HG03457 (cell line): ENCODE results near the gene GUCA2B.

Source experiments
- ATAC-seq: cut with Tn5 transposase; IDR thresholded peaks from one replicate; pipeline ENCODE4 v1.9.1; 2021; ENCODE audit warnings: moderate number of reproducible peaks; ENCODE audit not compliant: unreplicated experiment

GUCA2B gene

DNA sequence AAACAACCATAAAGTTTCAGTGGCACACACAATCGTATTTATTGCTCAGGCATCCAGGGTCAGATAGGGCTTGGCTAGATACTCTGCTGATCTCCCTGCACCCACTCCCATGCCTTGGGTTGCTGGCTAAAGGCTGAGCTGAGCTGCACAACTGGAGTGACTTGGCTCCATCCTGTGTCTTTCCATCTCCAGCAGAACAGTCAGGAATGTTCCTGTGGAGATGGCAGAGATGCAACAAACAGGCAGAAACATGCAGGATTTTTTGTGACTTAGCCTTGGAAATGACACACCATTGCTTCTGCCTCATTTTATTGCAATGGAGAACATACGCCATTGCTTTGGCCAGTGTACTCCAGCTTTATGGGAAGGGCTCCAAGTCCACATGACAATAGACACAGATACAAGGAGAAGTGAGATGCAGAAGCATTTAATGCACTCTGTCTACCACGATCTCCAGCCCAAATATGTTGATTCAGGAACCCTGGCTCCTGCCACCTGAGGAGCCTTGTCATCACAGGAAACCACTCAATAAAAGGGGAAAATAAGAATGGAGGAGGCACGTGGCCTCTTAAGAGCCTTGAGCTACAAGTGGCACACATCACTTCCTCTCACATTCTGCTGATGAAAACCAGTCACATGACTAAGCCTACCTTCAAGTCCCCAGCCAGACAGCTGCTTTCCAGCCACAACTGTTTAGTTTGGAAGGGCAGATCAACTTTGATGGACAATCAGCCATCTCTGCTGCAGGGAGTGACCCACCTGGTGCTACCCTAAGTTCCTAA is 10.1 kb upstream of the GUCA2B start:
- ATAC-seq = no peak

DNA sequence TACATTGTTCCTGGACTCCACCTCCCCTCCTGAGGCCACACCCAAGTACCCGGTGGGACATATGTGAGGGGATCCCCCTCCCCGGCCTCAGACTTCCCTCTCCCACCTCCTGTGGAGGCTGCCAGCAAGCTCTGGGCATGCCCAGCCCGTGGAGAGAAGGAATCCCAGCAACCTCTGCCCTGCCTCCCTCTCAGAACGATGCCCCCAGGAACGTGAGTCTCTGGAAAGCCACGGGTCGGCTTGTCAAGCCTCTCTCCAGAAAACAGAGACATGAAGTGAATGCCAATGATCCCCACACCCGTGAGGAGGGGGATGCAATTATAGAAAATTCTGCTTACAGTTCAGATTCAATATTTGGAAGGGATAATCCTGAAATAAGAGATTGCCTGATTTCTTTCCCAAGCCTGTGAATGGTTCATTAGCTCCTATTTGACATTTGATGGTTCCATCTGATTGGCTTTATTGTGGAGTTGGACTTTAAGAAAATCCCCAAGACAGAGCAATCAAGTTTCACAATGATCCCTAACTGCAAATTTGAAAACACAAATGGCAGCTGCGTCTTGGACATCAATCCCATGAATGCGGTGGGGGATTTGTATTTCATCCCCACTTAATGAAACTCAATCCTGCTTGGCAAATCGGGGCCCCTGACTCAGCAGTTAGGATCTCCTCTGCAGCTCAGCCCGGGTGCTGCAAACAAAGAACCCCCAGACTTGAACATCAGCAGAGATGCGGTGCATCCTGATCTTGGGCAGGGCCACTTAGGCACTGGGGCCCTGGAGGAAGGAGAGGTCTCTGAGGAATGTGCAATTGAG is 9.1 kb upstream of the GUCA2B start:
- no peak for ATAC-seq

DNA sequence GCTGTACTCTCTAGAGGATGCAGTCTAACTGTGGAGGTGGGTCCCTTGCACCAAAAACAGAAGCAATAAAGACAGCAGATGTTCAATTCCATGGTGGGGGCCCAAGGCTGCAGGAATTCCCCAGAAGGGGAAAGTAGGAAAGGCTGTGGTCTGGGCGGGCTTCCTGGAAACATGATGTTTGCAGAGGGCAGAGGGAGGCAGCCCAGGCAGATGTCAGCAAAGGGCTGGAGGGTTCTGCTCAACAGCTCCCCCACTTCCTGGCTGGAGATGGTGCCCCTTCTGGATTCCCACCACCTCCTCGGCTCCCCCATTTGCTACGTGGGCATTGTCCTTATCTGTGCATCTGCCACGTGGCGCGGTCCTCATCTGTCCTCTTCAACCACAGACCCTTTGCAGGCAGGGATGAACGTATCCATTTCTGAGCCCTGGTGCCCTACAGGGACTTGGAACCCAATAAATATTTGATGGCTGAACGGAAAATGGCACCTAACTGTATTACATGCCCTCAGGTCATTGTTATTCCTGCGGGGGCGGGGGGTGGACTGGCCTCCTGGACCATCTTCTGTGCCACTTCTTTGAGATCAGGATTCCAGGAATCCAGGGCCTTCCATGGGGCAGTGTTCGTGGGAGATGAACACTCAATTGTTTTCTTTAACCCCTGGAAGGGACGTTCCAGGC is 8.4 kb upstream of the GUCA2B start:
- ATAC-seq = no peak

DNA sequence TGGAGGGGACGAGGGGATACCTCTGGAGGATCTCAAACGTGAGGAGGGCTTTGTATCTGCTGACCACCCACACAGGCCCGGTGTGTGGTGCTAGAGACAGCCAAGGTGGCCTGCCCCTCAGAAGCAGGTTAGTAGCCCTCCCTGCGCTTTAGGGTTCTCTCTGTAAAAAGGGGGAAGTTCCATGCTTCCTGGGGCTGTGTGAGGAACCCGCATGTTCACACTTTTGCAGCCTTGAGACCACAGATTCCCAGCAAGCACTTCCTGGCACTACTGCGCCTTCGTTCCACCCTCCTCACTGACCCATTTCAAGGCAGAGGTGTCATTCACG is 7.9 kb upstream of the GUCA2B start:
- ATAC-seq = no peak

DNA sequence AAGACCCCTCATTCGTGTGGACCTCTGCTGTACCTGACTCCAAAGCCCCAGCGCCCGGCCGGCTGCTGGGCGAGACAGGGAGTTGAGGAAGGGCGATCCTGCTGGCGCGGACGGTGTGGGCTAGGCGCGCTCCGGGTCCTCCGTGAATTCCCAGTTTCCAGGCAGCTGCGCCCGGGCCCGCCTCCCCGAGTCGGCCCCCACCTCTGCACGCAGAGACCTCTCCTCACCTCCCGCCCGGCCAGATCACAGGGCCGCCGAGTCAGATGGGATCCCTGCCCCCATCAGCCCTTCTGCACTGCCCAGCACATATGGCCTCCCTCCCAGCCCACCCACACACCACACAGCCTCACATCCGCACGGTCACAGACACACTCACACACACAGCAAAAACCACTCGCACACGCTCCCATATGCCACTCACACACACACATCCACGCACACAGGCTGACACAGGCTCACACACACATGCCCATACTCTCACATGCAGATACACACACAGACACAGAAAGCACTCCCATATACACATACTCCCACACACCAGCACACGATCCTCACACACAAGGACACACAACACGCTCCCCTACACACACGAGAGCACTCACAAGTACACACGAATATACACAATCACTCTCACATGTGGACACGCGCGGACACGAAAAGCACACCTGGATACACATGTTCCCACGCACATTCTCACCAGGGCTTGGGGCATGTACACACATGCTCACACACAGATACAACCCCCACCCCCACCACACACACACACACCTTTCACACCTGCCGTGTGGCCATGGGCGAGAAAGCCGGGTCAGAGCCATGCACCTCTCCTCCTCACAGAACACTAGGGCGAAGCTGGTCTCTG is 7.2 kb upstream of the GUCA2B start:
- ATAC-seq = no peak

DNA sequence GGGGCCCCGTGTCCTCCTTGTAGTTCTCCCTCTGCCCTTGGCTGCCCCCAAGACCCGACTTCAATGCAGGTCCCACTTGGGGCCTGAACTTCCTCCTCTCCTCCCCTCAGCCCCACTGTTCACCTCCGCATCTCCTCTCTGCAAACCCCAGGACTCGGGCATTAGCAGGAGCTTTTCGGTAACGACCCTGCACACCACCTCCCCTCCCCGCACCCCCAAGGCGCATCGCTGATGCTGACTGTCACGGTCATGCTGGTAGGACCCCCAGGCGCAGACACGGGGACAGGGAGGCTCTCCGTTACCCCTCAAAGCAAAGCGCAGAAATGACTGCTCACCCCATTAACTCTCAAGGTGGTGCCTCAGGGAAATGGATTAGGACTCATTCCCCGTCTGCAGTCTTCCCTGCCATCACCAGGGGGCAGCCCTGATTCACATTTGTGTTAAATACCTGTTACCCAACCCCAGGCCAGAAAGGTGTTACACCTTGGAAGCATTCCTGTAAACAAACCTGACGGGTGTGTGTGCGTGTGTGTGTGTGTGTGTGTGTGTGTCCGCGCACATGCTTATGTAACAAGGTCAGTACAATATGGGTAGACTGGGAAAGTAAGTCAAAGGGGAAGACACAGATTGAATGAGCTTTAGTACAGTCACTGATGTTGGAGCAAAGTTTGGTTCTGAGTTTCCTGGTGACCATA is 6.4 kb upstream of the GUCA2B start:
- ATAC-seq = no peak

DNA sequence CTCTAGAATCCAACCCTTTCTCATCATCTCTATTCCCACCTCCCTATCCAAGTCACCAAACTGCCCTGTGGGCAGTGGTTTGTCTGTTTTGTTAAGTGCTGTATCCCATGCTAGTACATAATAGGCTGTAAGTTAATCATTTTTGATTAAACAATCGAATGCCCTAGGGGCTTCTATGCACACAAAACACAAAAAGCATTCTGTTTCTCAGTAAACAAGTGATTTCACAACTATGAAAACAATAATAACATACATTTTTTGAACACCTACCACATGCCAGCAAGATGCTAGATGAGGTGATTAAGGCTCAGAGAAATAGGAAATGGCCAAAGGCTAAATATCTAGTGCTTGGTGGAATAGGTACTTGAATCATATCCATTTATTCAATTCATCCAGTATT is 5.0 kb upstream of the GUCA2B start:
- ATAC-seq = no peak

DNA sequence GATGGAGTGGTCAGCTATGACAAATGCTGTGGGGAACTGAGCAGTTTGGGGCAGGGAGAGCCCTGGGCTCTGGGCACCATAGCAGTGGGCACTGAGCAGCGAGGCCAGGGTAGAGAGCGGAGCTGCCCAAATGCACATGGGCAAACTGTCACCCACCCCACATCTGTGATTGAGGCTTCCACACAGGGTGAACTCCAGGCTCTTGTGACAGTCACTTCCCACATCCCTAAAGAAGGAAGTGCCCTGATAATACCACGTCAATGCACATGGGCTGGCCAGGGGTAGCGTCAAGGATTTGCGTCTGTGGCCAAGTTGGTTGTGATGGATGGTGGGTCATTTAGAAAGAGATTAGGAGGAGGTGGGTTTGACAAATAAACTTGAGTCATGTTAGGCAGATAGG is 2.6 kb upstream of the GUCA2B start:
- ATAC-seq = no peak

DNA sequence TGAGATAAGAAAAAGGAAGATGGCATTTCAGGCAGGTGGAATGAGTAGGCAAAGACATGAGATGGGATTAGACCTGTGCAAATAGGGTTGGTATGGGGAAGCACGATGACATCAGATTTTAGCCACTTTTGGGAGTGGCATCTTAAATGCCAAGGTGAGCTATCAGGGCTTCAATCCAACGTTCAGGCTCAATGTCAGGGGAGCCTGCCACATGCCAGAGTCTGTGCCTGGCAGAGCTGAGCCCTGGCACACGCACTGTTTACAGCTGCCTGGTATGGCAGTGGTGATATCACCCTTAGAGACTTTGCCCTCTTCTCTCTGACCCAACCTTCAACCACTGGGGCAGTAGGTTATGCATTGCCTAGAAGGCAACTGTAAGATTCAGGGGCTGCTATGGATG is 1.1 kb upstream of the GUCA2B start:
- no peak for ATAC-seq

DNA sequence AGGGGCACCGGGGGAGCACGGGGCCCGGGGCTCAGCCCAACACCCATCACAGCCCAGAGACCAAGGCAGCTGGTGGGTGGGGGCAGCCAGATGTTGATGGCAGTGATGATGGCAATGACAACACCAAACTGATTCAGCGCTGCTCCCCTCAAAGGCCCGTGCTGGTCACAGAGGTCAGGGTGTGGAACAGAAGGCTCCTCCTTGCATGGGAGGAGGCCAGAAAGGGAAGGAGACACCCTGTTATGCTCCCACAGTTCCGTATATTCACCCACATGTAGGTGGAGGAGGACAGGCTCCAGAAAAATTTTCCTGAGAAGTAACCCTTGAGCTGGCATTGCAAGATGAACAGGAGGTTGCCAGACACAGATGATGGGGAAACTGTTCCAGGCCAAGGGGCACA is 414 bp downstream of the GUCA2B start:
- ATAC-seq = no peak

DNA sequence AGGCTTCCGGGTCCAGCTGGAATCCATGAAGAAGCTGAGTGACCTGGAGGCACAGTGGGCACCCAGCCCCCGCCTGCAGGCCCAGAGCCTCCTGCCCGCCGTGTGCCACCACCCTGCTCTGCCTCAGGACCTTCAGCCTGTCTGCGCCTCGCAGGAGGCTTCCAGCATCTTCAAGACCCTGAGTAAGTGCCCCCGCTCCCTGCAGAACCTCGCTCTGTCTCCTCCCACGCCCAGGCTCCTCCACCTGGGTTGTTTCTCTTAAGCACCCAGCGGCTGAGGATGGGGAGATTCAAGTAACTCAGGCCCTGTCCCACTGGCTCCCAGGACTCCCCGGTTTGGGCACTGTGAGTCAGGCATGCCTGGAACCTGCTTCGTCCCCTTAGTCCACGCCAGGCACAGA is 1.5 kb downstream of the GUCA2B start:
- ATAC-seq = no peak

DNA sequence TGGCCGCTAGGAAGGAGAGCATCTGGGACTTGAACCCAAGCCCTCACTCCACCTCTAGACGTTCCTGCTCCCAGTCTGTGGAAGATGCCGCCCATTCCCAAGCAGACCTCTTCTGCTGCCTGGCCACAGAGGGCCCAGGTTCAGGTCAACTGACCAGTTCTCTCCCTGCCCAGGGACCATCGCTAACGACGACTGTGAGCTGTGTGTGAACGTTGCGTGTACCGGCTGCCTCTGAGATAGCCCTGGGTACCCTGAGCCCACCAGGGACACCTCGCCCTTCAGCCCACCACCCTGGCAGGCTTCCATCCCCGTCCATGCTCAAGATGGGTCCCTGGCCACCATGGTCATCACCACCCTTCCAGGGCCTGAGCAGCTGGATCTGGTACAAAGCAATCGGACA is 2.2 kb downstream of the GUCA2B start:
- no peak for ATAC-seq

DNA sequence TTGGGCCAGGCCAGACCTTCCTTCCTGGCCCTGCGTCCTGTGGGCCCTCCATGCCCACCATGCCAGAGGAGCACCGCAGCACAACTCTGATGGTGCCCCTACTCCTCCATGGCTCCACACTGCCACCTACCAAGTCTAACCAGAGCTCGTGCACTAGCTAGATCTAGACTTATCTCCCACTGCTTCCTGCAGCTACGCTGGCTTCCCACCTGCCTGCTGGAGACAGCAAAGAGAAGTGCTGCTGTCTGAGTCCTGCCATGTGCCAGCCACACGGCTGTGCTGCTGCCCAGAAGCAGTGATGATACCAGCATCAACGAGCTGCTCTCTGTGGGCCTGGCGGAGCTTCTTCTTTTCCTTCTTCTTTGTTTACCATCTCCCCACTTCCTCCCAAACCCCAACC is 4.5 kb downstream of the GUCA2B start:
- ATAC-seq = no peak

DNA sequence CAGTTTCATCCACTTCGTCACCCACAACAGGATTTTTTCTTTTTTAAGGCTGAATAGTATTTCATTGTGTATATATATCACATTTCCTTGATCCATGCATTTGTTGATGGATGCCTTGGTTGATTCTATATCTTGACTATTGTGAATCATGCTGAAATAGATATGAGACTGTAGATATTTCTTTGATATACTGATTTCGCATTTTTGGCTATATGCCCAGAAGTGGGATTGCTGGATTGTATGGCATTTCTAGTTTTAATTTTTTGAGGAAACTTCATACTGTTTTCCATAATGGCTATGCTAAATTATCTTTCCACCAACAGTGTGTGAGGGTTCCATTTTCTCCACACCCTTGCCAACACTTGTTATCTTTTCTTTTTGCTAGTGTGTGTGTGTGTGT is 5.0 kb downstream of the GUCA2B start:
- ATAC-seq = no peak

DNA sequence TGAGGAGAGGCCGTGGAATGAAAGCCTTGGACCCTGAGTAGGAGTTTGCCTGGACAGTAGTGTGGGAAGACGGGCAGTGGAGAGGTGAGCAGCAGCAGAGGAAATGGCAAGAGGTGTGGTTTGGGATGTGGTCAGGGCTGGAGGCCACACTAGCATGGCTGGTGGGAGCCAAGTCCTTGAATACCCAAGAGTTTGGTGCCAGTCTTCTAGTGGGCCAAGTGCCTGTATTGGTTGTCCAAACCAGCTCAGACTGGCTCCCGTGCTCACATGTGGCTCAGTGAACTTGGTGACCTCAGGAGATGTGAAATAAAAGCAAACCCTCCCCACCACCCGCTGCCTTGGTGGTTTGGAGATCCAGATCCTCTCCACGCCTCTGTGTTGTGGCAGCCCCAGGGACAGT is 9.0 kb downstream of the GUCA2B start:
- no peak for ATAC-seq

DNA sequence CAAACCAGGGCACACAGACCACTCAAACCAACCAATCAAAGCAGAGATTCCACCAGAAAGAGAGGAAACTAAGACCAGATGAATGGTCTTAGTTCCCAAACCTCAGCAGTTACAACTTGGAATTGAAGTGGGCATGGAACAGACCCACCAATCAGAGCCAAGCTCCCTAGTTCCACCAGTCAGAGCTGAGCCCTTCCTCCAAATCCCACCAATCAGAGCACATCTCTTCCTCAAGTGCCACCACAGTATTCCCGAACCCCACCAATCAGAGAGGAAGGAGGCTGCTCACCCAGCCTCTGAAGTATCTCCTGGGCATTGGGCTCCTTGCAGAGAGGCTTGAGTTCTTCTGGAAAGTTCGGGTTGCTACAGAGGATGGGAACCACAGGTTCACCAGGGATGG is 9.9 kb downstream of the GUCA2B start:
- ATAC-seq = no peak

DNA sequence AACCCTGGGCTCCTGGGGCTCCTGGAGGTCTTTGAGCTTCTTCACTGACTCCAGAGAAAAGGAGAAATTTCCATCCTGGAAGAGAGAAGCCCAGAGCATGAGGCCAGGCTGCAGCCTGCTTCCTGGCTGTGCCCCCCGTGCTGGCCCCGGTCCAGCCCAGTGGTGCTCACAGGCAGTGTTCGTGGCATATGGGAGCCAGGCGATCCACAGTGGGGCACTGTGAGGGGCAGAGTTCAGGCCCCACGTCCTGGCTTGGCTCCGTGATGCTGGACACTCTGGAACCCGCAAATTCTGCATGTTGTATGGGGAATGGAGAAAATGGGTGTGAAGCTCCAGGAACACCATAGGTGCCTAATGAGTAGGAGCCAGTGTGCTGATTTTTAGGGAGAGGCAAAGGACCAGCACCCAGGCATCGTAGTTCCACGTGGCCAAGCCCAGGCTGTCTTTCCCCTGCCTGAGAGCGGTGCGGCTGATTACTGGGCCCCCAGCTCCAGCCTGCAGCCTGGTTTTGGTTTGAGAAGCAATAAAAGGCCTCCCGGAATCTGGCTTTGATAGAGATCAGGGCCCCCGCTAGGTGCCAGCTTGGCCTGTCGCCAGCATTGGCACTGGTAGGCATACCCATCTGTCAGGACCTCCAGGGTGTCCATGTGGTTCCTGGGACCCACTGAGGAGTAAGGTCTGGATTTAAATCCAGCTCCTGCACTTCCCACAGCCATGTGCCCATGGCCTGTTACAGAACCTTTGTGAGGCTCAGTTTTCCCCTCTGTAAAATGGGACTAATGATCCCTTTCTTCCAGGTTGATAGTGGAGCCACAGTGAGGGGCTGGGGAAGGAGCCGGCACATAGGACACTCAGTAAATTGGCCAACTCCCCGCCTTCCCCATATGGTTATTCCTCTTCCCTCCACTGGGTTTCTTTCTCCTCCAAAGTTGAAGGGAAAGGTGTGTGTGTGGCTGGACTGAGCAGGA is 10.6 kb downstream of the GUCA2B start:
- ATAC-seq = no peak

DNA sequence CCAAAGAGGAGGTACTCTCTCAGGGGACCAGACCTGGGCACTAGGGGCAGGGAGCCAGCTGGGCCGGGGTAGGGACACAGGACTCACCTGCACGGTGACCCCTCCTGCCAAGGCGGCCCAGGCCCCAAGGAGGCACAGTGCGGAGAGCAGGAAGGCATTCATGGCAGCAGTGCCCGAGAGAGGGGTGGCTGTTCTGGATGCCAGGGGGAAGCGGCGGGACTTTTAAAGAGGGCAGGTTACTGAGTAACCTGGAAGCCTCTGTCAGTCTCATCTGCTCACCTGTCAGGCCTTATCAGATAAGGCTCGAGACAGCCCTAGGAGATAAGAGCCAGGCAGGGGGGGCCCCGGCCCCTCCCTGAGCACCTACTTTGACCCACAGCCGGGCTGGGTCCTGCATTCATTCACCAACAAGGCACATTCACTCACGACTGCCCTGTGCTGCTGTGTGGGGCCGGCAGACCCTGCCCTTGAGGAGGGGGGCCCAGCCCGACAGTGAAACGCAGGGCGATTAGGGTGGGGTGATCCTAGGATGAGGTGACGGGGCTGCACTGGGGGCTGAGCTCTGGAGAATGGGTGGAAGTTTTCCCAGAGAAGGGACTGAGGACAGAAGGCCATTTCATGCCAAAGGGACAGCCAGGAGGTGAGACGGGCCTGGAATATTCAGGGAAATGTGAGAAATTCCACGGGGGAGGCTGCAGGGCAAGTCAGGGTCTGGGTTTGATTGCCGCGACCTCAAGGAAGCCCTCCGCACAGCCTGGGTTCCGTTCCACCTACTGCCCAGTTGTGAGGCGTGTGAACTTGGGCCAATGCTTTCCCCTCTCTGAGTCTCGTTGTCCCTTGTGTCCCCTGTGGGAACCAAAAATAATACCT is 11.6 kb downstream of the GUCA2B start, which contains the start of gene GUCA2A:
Gene GUCA2A (minus strand): TSS at position 195 of the 870 bp plus-strand sequence. CDS start 33 bp downstream, at position 162.
- no peak for ATAC-seq
